Measurements from ENCODE around the gene NEUROG3.

DNA sequence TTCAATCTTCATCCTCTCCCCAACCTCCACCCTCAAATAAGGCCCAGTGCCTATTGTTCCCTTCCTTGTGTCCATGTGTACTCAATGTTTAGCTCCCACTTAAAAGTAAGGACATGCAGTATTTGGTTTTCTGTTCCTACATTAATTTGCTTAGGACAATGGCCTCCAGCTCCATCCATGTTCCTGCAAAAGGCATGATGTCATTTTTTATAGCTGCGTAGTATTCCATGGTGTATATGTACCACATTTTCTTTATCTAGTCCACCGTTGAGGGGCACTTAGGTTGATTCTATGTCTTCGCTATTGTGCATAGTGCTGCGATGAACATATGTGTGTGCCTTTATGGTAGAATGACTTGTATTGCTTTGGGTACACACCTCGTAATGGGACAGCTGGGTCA lies 7.2 kb upstream of the NEUROG3 start:
- TF ChIP-seq, protein P1, sequence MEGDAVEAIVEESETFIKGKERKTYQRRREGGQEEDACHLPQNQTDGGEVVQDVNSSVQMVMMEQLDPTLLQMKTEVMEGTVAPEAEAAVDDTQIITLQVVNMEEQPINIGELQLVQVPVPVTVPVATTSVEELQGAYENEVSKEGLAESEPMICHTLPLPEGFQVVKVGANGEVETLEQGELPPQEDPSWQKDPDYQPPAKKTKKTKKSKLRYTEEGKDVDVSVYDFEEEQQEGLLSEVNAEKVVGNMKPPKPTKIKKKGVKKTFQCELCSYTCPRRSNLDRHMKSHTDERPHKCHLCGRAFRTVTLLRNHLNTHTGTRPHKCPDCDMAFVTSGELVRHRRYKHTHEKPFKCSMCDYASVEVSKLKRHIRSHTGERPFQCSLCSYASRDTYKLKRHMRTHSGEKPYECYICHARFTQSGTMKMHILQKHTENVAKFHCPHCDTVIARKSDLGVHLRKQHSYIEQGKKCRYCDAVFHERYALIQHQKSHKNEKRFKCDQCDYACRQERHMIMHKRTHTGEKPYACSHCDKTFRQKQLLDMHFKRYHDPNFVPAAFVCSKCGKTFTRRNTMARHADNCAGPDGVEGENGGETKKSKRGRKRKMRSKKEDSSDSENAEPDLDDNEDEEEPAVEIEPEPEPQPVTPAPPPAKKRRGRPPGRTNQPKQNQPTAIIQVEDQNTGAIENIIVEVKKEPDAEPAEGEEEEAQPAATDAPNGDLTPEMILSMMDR (conservative IDR thresholded peaks at IDR 0.05 in 1 of 2, IDR thresholded peaks at IDR 0.05 in 1 of 2; ENCODE audit: low read depth in 1 of 2, low read length in 2 of 2): no peak
- no peak for TF ChIP-seq EZH2 (IDR thresholded peaks at IDR 0.05; ENCODE audit: low read length, missing control alignments)

Measured in fibroblast of lung (primary cell).